Natural killer cell (primary cell): ENCODE measurements around the gene PLVAP. TPM values are rescaled to one million over a fixed set of nuclear protein-coding genes. Genes with fewer than 3 reads are reported as not detected.

Source experiments
- ATAC-seq, 3 donors: fragments of 150-1000 bp in 2 of 3; fragments of 200-7000 bp in 1 of 3; cut with Tn5 transposase; 1 replicate in 1 of 3; 2 replicates in 2 of 3; pipeline ENCODE4 v1.10.0; 2021; ENCODE audit warnings: mild to moderate bottlenecking in 2 of 3, moderate library complexity in 2 of 3
- DNase-seq, 2 donors: peaks; one replicate each; pipeline versions ENCODE4 v3.0.0 to v3.0.0-alpha.2; 2013 to 2021; ENCODE audit warnings: mixed read lengths in 1 of 2
- H3K27ac ChIP-seq: one replicate; pipeline ENCODE4 v1.5.1; 2013; ENCODE audit warnings: mild to moderate bottlenecking, low read length
- H3K27me3 ChIP-seq: one replicate; pipeline ENCODE4 v1.6.1; 2013; ENCODE audit warnings: low read length; ENCODE audit not compliant: control insufficient read depth, insufficient read depth
- H3K36me3 ChIP-seq: one replicate; pipeline ENCODE4 v1.6.1; 2013; ENCODE audit warnings: low read length; ENCODE audit not compliant: control insufficient read depth, insufficient read depth
- H3K4me1 ChIP-seq: one replicate; pipeline ENCODE4 v1.6.1; 2013; ENCODE audit warnings: low read length; ENCODE audit not compliant: control insufficient read depth, insufficient read depth
- H3K4me3 ChIP-seq: one replicate; pipeline ENCODE4 v1.5.1; 2013; ENCODE audit warnings: low read length
- H3K9me3 ChIP-seq: one replicate; pipeline ENCODE4 v1.6.1; 2013; ENCODE audit warnings: low read length; ENCODE audit not compliant: control insufficient read depth, insufficient read depth
- H3K27ac Mint-ChIP-seq, 2 donors: one replicate each; pipeline ENCODE4 v1.8.0; 2022; ENCODE audit warnings: mild to moderate bottlenecking in 2 of 2, mixed read lengths in 2 of 2, moderate library complexity in 1 of 2
- H3K27me3 Mint-ChIP-seq, 2 donors: one replicate each; pipeline ENCODE4 v1.8.0; 2022; ENCODE audit warnings: low read depth in 2 of 2, mixed read lengths in 2 of 2
- H3K36me3 Mint-ChIP-seq: one replicate; pipeline ENCODE4 v1.8.0; 2022; ENCODE audit warnings: mixed read lengths
- H3K4me1 Mint-ChIP-seq, 2 donors: one replicate each; pipeline ENCODE4 v1.8.0; 2022; ENCODE audit warnings: mixed read lengths in 2 of 2
- H3K4me3 Mint-ChIP-seq: one replicate; pipeline ENCODE4 v1.8.0; 2022; ENCODE audit warnings: mild to moderate bottlenecking, moderate library complexity, mixed read lengths
- H3K9me3 Mint-ChIP-seq, 2 donors: one replicate each; pipeline ENCODE4 v1.8.0; 2022; ENCODE audit warnings: mixed read lengths in 2 of 2
- CTCF ChIP-seq: fragments of 200-600 bp; IDR thresholded peaks from one replicate; pipeline ENCODE4 v1.8.0; 2022; ENCODE audit warnings: antibody characterized with exemption
- WGBS: methylation state at CpG from one replicate; pipeline ENCODE4 v1.1.7; 2013; ENCODE audit warnings: missing lambda C conversion rate; ENCODE audit not compliant: insufficient coverage; 5-methylcytosine and 5-hydroxymethylcytosine counted together
- intact Hi-C: fragments of 100-400 bp; cut with micrococcal nuclease; formaldehyde crosslinking; loops from one replicate; pipeline ENCODE4 v1.14.2; 2022
- total RNA-seq, 4 donors: library from RNA; stranded (reverse); fragments of 120-200 nt in 1 of 4; gene quantifications; one replicate each; pipeline versions ENCODE4 v1.2.3 to v1.2.4, GENCODE V29; 2013 to 2022

Gene PLVAP
- total RNA-seq, 3 donors from 2014 or later (not counting 1 experiment from before 2014, with no cell fraction given): 0.33 to 0.53 TPM; not detected in 1

GRCh38 chr19:17421942-17422341 is 44.8 kb upstream of the PLVAP start:
- no peak overlapping the region for H3K4me3 ChIP-seq
- peaks cover 20% of the 10 kb centered on the region for H3K4me1 ChIP-seq
- H3K36me3 ChIP-seq: no peaks in the 10 kb centered on the region
- no peaks in the 10 kb centered on the region for H3K9me3 Mint-ChIP-seq
- no peak overlapping the region for H3K27ac Mint-ChIP-seq
- peaks cover 8 to 26% of the 10 kb centered on the region in 2 donors for H3K4me1 Mint-ChIP-seq
- DNase-seq (no peak), ATAC-seq (no peak)
- no peak for TF ChIP-seq CTCF
- no peak overlapping the region for H3K4me3 Mint-ChIP-seq
- H3K27ac ChIP-seq: no peak overlapping the region
- 99% methylated on average over 4 of the region's 4 CpGs for WGBS
- intact Hi-C loops: no loop called here
- H3K27me3 ChIP-seq: no peaks in the 10 kb centered on the region
- no peaks in the 10 kb centered on the region for H3K9me3 ChIP-seq
- H3K27me3 Mint-ChIP-seq: no peaks in the 10 kb centered on the region
- H3K36me3 Mint-ChIP-seq: no peaks in the 10 kb centered on the region

- no peaks in the 10 kb centered on the region for H3K27me3 ChIP-seq
- Mint-ChIP-seq H3K27ac (peak overlapping the region in 1 of 2 donors; percentile 91), H3K36me3 (no peaks in the 10 kb centered on the region), H3K9me3 (no peaks in the 10 kb centered on the region), H3K4me3 (peak overlapping the region; percentile 97), H3K27me3 (no peaks in the 10 kb centered on the region), H3K4me1 (peaks cover 8 to 26% of the 10 kb centered on the region in 2 donors)
- ATAC-seq: peak in 1 of 3 donors; percentile 21
- H3K4me1 ChIP-seq: peaks cover 20% of the 10 kb centered on the region
- intact Hi-C loops: no loop called here
- H3K36me3 ChIP-seq: no peaks in the 10 kb centered on the region
- no peaks in the 10 kb centered on the region for H3K9me3 ChIP-seq
- peak in 1 of 2 donors; percentile 53 for DNase-seq
- H3K4me3 ChIP-seq: peak overlapping the region; percentile 77
- TF ChIP-seq CTCF: no peak
- H3K27ac ChIP-seq: peak overlapping the region; percentile 13
- 6% methylated on average over 25 of the region's 25 CpGs for WGBS
These were observed 43.4 kb upstream of the PLVAP start for GRCh38 chr19:17420475-17420924.

GRCh38 chr19:17419621-17420474 is 42.7 kb upstream of the PLVAP start, which contains the start of gene MVB12A:
Gene MVB12A (plus strand): TSS chr19:17420047. CDS start chr19:17420136, 89 bp downstream.
- peak; percentile 97 to 99 (median 98) for ATAC-seq
- no peak for TF ChIP-seq CTCF
- peak; percentile 91 to 100 for DNase-seq
- Mint-ChIP-seq H3K36me3 (no peaks in the 10 kb centered on the region), H3K4me3 (peak within 1 kb of the TSS; percentile 97), H3K9me3 (no peaks in the 10 kb centered on the region), H3K27me3 (no peaks in the 10 kb centered on the region), H3K27ac (peak within 1 kb of the TSS; percentile 91 to 95), H3K4me1 (peaks cover 8 to 22% of the 10 kb centered on the region in 2 donors)
- Histone ChIP-seq H3K27ac (peak within 1 kb of the TSS; percentile 52), H3K27me3 (no peaks in the 10 kb centered on the region), H3K4me3 (peak within 1 kb of the TSS; percentile 77), H3K4me1 (peaks cover 18% of the 10 kb centered on the region), H3K36me3 (no peaks in the 10 kb centered on the region), H3K9me3 (no peaks in the 10 kb centered on the region)
- WGBS: under 1% methylated on average over 85 of the region's 85 CpGs
- intact Hi-C loops: no loop called here
